Fibroblast of pulmonary artery (primary cell): Measurements from ENCODE around the gene COMTD1.
A peak's percentile ranks its signal among the peaks of the same experiment; 100 is the strongest.

ENCODE experiments used
- DNase-seq: peaks from one replicate; pipeline ENCODE4 v3.0.0-alpha.2; 2010; ENCODE audit warnings: low read depth
- H3K4me3 ChIP-seq: replicated peaks from 2 replicates; pipeline ENCODE4 v1.5.1; 2011; ENCODE audit warnings: low read depth, mild to moderate bottlenecking, control low read depth, low read length, moderate library complexity
- CTCF ChIP-seq: IDR thresholded peaks from 2 replicates; pipeline ENCODE4 v1.5.1; 2011; ENCODE audit warnings: mild to moderate bottlenecking, control low read depth, low read length, inconsistent platforms; ENCODE audit errors: missing control alignments

The COMTD1 gene

GRCh38 chr10:75238182-75239095, 2.7 kb upstream of the COMTD1 start:
- TF ChIP-seq CTCF, result no peak
- DNase-seq, result no peak
- H3K4me3 ChIP-seq, result no peak overlapping the region

DNA sequence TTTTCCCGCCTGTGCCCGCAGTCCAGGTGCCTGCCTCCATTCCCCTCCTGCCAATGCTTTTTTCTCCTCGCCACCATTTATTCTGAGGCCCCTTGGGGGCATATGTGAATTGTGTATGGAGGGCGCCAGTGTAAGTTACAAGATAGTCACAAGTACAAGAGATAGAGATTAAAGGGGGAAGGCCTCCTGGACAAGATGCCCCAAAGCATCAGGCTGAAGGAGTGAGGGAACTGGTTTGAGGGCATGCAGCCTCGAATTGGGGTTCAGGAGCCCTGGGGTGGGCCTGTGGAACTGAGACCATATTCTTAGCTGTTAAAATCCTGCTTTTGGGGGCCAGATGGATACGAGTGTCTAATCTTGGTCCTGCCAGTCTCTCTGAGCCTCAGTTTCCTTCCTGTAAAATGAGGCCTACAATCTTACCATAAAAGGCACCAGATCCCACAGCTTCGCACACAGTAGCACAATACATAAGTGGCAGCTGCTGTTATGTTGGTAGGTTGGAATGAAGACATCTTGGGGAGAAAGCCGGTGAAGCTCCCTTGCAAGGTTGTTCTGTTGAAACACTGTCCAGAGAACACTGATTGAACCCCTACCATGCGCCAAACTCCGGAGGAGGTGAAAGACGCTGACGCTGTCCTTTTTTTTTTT, 545 bp upstream of the COMTD1 start:
- no peak for DNase-seq
- no peak overlapping the region for H3K4me3 ChIP-seq
- TF ChIP-seq CTCF, result no peak

- H3K4me3 ChIP-seq, result peak overlapping the region; percentile 65
- no peak for DNase-seq
- no peak for TF ChIP-seq CTCF
These were observed 928 bp downstream of the COMTD1 start for GRCh38 chr10:75234683-75235374.

DNA sequence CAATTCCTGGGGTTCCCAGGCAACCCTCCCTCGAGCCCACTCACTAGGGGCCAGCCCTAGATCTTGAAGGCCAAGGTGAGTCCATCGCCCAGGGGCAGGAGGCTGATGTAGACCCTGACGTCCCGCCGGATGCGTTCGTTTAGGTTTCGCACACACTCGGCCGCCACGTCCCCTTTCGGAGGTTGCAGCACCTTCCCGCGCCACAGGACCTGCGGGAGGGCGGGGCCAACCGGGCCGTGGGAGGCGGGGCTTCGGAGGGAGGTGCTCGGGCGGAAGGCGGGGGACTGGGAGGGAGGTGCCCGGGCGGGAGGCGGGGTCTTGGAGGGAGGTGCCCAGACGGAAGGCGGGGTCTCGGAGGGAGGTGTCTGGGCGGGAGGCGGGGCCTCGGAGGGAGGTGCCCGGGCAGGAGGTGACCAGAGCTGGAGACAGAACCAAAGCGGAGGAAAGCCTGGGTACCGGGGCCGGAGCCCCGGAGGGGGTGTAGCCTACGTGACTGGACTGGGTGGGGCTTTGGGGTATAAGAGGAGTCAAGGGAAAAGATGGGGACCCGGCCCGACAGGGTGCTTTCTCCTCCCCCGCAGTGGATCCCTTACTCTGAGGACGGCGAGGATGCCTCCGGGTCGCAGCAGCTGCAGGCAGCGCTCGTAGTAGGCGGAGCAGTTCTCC, 1.6 kb downstream of the COMTD1 start:
- TF ChIP-seq CTCF, result no peak
- peak; percentile 84 for DNase-seq
- peak overlapping the region; percentile 65 for H3K4me3 ChIP-seq

GRCh38 chr10:75233444-75234016, 2.2 kb downstream of the COMTD1 start:
- no peak for DNase-seq
- TF ChIP-seq CTCF, result no peak
- H3K4me3 ChIP-seq, result no peak overlapping the region
